HG02759 (cell line): ENCODE data around the gene DOCK2.
"Not testable (repeated sequence)": the region's sequence is repeated elsewhere in the genome, so short reads cannot be mapped to it uniquely, and the experiment has no call there.

ENCODE experiments used
- ATAC-seq: cut with Tn5 transposase; IDR thresholded peaks from one replicate; pipeline ENCODE4 v1.9.1; 2021; ENCODE audit warnings: mild to moderate bottlenecking, moderate library complexity; ENCODE audit not compliant: unreplicated experiment

Gene DOCK2

GRCh38 chr5:170076739-170077138 lies 439.7 kb downstream of the DOCK2 start:
- ATAC-seq: no peak

- ATAC-seq: no peak
Observed at GRCh38 chr5:170077526-170077925, 440.5 kb downstream of the DOCK2 start.

- no peak for ATAC-seq
Observed at GRCh38 chr5:170078458-170078857, 441.4 kb downstream of the DOCK2 start.

GRCh38 chr5:170078931-170079330 lies 441.9 kb downstream of the DOCK2 start:
- ATAC-seq: no peak

GRCh38 chr5:170080217-170080616 lies 443.1 kb downstream of the DOCK2 start:
- ATAC-seq: no peak

GRCh38 chr5:170080786-170081445 lies 443.8 kb downstream of the DOCK2 start:
- no peak for ATAC-seq

DNA sequence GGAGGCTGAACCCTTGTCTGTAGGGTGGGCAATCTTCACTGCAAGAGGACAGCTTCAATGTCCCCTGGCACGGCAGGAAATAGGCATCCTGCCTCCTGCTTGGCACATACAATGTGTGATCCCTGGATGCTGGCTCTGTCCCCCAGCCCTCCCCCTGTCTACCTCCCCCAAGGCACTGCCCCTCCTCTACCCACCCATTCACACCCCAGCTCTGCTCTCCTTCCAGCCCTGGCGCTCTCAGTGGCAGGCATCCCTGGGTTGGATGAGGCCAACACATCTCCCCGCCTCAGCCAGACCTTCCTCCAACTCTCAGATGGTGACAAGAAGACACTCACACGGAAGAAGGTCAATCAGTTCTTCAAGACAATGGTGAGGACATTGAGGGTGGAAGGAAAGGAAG lies 444.5 kb downstream of the DOCK2 start:
- ATAC-seq: no peak

DNA sequence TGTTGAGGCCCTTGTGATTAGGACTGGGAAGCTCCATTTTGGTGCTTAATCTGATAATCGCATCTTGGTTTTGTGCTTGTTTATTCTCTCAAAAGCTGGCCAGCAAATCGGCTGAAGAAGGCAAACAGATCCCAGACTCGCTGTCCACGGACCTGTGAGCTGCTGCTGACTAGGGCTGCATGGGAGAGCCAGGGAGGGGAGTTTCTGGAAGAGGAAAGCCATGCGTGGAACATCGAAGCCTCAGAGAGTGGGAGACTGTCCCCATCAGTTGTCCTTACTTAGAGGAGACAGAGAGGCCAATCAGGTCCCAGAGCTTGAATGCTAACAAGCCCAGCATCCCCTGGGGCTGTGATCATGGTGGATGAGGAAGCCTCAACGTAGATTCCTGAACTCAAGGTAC lies 445.6 kb downstream of the DOCK2 start:
- no peak for ATAC-seq

DNA sequence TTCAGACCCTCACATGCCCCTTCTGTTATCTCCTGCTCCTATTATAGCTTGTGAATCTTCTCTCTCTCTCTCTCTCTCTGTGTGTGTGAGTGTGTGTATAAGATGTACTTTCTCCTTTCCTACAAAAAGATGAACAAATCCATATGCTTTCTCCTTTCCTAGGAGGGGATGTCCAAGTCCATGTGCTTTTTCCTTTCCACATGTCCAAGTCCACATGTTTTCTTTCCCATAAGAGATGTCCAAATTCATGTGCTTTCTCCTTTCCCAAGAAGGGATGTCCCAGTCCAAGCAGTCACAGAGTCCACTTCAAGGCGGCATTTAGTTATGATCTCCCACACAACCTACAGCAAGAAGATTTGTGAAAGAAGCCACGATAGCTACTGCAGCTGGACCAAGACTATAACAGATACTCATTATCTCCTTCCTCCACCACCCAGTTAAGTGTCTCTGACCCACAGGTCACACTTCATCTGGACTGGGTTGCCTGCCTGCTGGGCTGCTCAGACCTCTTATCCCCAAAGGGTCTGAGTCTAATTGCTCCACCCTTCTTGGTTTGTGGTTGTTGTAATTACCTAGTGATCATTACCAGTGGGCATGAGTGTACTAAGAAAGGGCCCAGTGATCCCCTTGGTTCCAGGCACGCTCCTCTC lies 450.2 kb downstream of the DOCK2 start:
- no peak for ATAC-seq

- no peak for ATAC-seq
Observed at GRCh38 chr5:170092455-170093101, 455.5 kb downstream of the DOCK2 start.

GRCh38 chr5:170094329-170094728 lies 457.3 kb downstream of the DOCK2 start:
- not testable (repeated sequence) for ATAC-seq

GRCh38 chr5:170095646-170096045 lies 458.6 kb downstream of the DOCK2 start:
- ATAC-seq: no peak

GRCh38 chr5:170097934-170098333 lies 460.9 kb downstream of the DOCK2 start:
- ATAC-seq: no peak

- ATAC-seq: peak; percentile 60
Observed at GRCh38 chr5:170100066-170100943, 463.2 kb downstream of the DOCK2 start.

- no peak for ATAC-seq
Observed at GRCh38 chr5:170103447-170103846, 466.4 kb downstream of the DOCK2 start.

GRCh38 chr5:170104299-170104698 lies 467.2 kb downstream of the DOCK2 start:
- ATAC-seq: no peak

DNA sequence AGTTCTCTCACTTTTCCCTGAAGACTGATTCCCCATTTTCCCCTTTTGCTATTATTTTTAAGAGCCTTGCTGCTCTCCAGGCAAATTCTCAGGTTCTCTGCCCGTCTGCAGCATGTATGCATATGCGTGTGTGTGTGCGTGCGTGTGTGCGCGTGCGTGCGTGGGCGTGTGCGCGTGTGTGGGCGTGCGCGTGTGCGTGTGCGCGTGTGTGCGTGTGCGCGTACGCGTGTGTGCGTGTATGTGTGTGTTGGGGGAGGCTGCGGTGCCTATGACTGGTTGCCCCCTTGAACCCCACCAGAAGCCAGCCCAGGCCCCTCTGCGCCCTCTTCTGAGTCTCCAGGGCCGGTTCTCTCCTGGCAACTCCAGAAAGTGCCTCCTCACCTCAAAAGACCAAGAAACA lies 467.6 kb downstream of the DOCK2 start:
- no peak for ATAC-seq

DNA sequence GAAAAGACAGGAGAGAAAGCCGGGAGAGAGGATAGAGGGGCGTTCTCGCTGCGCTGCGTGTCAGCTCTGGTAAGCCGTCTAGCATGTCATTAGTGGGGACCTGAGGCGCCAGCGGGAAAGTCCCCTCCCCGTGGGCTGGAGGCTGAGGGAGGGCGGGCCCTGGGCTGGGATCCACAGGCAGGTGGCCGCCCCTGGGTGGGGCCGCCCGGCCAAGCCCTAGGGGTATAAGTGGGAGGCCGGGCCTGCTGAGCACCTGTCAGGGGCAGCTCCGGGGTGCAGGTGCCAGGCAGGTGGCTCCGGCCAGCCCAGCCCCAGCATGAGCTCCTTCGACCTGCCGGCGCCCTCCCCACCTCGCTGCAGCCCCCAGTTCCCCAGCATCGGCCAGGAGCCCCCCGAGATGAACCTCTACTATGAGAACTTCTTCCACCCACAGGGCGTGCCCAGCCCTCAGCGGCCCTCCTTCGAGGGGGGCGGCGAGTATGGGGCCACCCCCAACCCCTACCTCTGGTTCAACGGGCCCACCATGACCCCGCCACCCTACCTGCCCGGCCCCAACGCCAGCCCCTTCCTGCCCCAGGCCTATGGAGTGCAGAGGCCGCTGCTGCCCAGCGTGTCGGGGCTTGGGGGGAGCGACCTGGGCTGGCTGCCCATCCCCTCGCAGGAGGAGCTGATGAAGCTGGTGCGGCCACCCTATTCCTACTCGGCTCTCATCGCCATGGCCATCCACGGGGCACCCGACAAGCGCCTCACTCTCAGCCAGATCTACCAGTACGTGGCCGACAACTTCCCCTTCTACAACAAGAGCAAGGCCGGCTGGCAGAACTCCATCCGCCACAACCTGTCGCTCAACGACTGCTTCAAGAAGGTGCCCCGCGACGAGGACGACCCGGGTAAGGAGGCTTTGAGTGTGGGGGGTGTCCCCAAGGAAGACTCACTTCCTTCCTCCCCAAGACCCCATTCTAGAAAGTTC lies 468.9 kb downstream of the DOCK2 start, which contains the start of gene FOXI1:
FOXI1 (plus strand) TSS at position 256 of the 970 bp plus-strand sequence; CDS start at position 317, 61 bp downstream.
- no peak for ATAC-seq

GRCh38 chr5:170107674-170108073 lies 470.6 kb downstream of the DOCK2 start:
- no peak for ATAC-seq

DNA sequence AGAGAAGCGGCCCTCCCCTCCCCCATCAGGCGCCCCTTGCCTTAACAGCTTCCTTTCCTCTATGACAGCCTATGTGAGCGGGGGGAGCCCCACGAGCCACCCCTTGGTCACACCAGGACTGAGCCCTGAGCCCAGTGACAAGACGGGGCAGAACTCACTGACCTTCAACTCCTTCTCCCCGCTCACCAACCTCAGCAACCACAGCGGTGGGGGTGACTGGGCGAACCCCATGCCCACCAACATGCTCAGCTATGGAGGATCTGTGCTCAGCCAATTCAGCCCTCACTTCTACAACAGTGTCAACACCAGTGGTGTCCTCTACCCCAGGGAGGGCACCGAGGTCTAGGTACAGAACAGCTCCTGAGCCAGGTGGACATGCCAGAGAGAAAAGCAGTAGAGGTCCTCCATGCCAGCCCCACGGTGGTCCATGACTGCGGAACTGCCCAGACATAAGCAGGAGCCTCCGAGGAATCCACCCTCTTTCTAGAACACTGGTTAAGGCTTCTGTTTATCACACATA lies 471.3 kb downstream of the DOCK2 start:
- ATAC-seq: no peak
